Progenitor cell of endocrine pancreas (in vitro differentiated cells): ENCODE data around the gene SPN. TPM values are rescaled to one million over a fixed set of nuclear protein-coding genes. Genes with fewer than 3 reads are reported as not detected.

Source experiments
- DNase-seq: peaks from one replicate; pipeline ENCODE4 v3.0.0; 2021; ENCODE audit warnings: low spot score; ENCODE audit not compliant: unreplicated experiment
- H3K27ac Mint-ChIP-seq: 2 replicates; pipeline ENCODE4 v1.8.0; 2021; ENCODE audit warnings: mild to moderate bottlenecking, moderate library complexity, mixed read lengths
- H3K27me3 Mint-ChIP-seq: 2 replicates; pipeline ENCODE4 v1.8.0; 2021; ENCODE audit warnings: mixed read lengths
- H3K36me3 Mint-ChIP-seq: 2 replicates; pipeline ENCODE4 v1.8.0; 2022; ENCODE audit warnings: mixed read lengths; ENCODE audit not compliant: insufficient read depth
- H3K4me1 Mint-ChIP-seq: 2 replicates; pipeline ENCODE4 v1.8.0; 2021; ENCODE audit warnings: low read depth, mixed read lengths
- H3K4me3 Mint-ChIP-seq: 2 replicates; pipeline ENCODE4 v1.8.0; 2021; ENCODE audit warnings: low read depth, mild to moderate bottlenecking, moderate library complexity, mixed read lengths
- H3K9me3 Mint-ChIP-seq: 2 replicates; pipeline ENCODE4 v1.8.0; 2021; ENCODE audit warnings: low read depth, mixed read lengths
- CTCF ChIP-seq: fragments of 200-600 bp; sonication (generic); IDR thresholded peaks from one replicate; pipeline ENCODE4 v1.5.0; 2021; ENCODE audit warnings: antibody characterized with exemption, mild to moderate bottlenecking; ENCODE audit not compliant: unreplicated experiment
- total RNA-seq: library from RNA; stranded (reverse); gene quantifications from 2 replicates; pipeline ENCODE4 v1.2.1, GENCODE V29; 2021

Gene SPN
- total RNA-seq, 1 donor from 2014 or later: 0.19 TPM

- H3K9me3 Mint-ChIP-seq: peaks cover 4% of the 10 kb centered on the region
- peaks cover 11% of the 10 kb centered on the region for H3K4me1 Mint-ChIP-seq
- peaks cover 3% of the 10 kb centered on the region for H3K36me3 Mint-ChIP-seq
- TF ChIP-seq CTCF: peak; percentile 67
- peak overlapping the region; percentile 96 for H3K27ac Mint-ChIP-seq
- H3K4me3 Mint-ChIP-seq: peak overlapping the region; percentile 80
- DNase-seq: no peak
- no peaks in the 10 kb centered on the region for H3K27me3 Mint-ChIP-seq
These were observed 47.5 kb downstream of the SPN start for GRCh38 chr16:29710227-29711219.

- Mint-ChIP-seq H3K27ac (no peak overlapping the region), H3K36me3 (peaks cover 3% of the 10 kb centered on the region), H3K4me1 (peaks cover 11% of the 10 kb centered on the region), H3K27me3 (no peaks in the 10 kb centered on the region), H3K9me3 (peaks cover 4% of the 10 kb centered on the region), H3K4me3 (no peak overlapping the region)
- no peak for TF ChIP-seq CTCF
- DNase-seq: no peak
These were observed 49.8 kb downstream of the SPN start for GRCh38 chr16:29712809-29713208.

GRCh38 chr16:29714396-29714795 lies 51.3 kb downstream of the SPN start:
- H3K27me3 Mint-ChIP-seq: no peaks in the 10 kb centered on the region
- H3K36me3 Mint-ChIP-seq: peaks cover 4% of the 10 kb centered on the region
- no peak for TF ChIP-seq CTCF
- peaks cover 14% of the 10 kb centered on the region for H3K4me1 Mint-ChIP-seq
- H3K9me3 Mint-ChIP-seq: no peaks in the 10 kb centered on the region
- no peak for DNase-seq
- H3K4me3 Mint-ChIP-seq: no peak overlapping the region
- H3K27ac Mint-ChIP-seq: no peak overlapping the region

- Mint-ChIP-seq H3K36me3 (peaks cover 4% of the 10 kb centered on the region), H3K9me3 (no peaks in the 10 kb centered on the region), H3K4me1 (peaks cover 12% of the 10 kb centered on the region), H3K4me3 (no peak overlapping the region), H3K27ac (peak overlapping the region; percentile 31), H3K27me3 (no peaks in the 10 kb centered on the region)
- no peak for TF ChIP-seq CTCF
- DNase-seq: no peak
These were observed 51.9 kb downstream of the SPN start for GRCh38 chr16:29714972-29715371.

GRCh38 chr16:29717113-29717512 lies 54.1 kb downstream of the SPN start:
- H3K36me3 Mint-ChIP-seq: peaks cover 1% of the 10 kb centered on the region
- H3K9me3 Mint-ChIP-seq: no peaks in the 10 kb centered on the region
- no peaks in the 10 kb centered on the region for H3K27me3 Mint-ChIP-seq
- DNase-seq: no peak
- no peak for TF ChIP-seq CTCF
- no peak overlapping the region for H3K27ac Mint-ChIP-seq
- H3K4me1 Mint-ChIP-seq: peaks cover 11% of the 10 kb centered on the region
- H3K4me3 Mint-ChIP-seq: no peak overlapping the region
